B cell (primary cell): ENCODE data around the gene ACHE.

Experiments
- CTCF ChIP-seq: fragments of 200-600 bp; IDR thresholded peaks from one replicate; pipeline ENCODE4 v1.8.0; 2022; ENCODE audit warnings: antibody characterized with exemption, mild to moderate bottlenecking
- EZH2 ChIP-seq: IDR thresholded peaks from 2 replicates; pipeline ENCODE4 v1.6.1; 2012; ENCODE audit warnings: borderline replicate concordance, low read depth, mild to moderate bottlenecking, moderate library complexity, low read length; ENCODE audit not compliant: insufficient read depth, poor library complexity, severe bottlenecking

GRCh38 chr7:100893910-100894721 lies 1.6 kb downstream of the ACHE start:
- TF ChIP-seq CTCF, result no peak
- TF ChIP-seq EZH2, result no peak
